ENCODE measurements around the gene POLR2C.
A peak's percentile ranks its signal among the peaks of the same experiment; 100 is the strongest.

Gene POLR2C

DNA sequence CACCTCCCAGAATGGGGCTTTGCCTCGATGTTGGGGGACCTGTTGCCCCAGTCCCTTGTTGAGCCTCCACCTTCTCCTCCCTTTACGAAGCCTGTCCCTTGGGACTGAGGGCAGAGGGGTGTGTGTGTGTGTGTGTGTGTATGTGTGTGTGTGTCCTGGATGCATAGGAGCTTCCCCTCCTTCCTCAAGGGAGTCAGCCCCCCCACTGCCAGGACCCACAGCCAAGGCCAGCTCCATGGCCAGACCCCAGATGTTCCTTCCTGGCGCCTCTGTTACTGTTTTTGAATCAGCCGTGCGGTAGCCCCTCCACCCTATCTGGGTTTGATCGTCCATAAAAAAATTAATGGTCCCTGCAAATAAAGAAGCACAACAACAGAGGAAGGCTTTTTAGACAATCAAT, 41.5 kb downstream of the POLR2C start:
- DNase-seq (ENCODE audit: low read depth), result no peak

- no peak for DNase-seq (ENCODE audit: low read depth)
Observed at GRCh38 chr16:57504491-57504890, 42.0 kb downstream of the POLR2C start.

DNA sequence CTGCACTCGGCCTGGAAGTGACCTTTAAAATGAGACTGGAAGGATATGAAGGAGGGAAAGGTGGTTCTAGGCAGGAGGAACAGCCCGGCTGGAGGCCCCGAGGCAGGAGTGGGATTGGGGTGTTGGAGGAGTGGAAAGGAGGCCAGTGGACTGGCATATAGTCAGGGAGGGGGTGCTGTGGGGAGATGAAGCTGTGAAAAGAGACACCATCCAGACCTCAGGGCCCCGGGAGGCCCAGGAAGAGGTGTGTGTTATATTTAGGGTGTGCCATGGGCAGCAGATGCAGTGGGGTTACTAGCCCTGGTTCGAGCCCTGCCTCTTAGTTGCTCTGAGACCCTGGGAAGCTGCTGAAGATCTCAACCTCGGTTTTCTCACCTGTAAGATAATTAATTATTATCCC, 42.7 kb downstream of the POLR2C start:
- no peak for DNase-seq (ENCODE audit: low read depth)

GRCh38 chr16:57507136-57508034, 44.9 kb downstream of the POLR2C start:
- no peak for DNase-seq (ENCODE audit: low read depth)

GRCh38 chr16:57508035-57508425, 45.6 kb downstream of the POLR2C start:
- no peak for DNase-seq (ENCODE audit: low read depth)

GRCh38 chr16:57509231-57509923, 46.9 kb downstream of the POLR2C start:
- no peak for DNase-seq (ENCODE audit: low read depth)

GRCh38 chr16:57510016-57510871, 47.8 kb downstream of the POLR2C start:
- no peak for DNase-seq (ENCODE audit: low read depth)

DNA sequence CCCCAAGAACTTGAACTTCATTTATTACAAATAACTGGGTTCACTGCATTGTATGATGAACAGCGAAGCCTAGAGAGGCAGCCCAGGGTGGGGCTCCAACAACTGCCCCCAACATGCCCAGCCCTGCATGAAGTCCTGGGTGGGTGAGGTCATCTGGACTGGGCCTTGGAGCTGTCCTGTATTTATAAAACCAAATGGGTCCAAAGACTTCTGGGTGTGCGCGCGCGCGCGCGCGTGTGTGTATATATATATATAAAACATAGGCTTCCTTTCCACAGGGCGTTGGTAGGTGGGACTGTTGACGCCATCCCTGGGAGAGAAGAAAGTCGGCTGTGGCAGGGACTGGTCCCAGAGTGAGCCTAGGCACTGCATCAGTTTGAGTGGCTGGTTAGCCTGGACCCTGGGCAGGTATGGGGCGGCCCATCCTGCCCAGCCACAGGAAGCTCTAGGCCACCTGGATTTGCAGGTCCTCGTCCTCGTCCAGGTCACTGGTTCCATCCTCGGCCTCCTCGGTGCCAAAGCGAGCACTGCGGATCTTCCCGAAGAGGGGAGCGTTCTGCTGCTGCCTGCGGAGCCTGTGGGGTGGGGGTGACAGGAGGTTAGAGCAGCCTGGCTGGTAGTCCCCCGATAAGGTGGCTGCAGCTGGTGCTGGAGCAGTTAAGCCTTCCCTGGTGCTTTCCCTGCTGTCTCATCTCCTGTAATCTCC, 50.0 kb downstream of the POLR2C start:
- no peak for DNase-seq (ENCODE audit: low read depth)

GRCh38 chr16:57513371-57514102, 51.1 kb downstream of the POLR2C start:
- DNase-seq (ENCODE audit: low read depth), result no peak

DNA sequence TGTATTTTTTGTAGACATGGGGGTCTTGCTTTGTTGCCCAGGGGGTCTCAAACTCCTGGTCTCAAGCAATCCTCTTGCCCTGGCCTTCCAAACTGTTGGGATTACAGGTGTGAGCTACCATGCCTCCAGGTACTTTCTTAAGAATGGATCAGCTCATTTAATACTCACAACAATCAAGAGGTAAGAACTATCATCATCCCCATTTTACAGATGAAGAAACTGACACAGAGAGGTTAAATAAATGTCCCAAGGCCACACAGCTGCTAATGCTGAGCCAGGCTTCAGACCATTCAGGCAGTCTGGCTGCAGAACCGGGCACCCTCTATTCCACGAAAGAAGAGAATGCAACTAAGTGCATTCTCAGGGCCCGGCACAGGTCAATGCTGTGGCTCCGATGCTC, 51.9 kb downstream of the POLR2C start:
- DNase-seq (ENCODE audit: low read depth), result no peak

GRCh38 chr16:57514791-57515600, 52.5 kb downstream of the POLR2C start:
- no peak for DNase-seq (ENCODE audit: low read depth)

DNA sequence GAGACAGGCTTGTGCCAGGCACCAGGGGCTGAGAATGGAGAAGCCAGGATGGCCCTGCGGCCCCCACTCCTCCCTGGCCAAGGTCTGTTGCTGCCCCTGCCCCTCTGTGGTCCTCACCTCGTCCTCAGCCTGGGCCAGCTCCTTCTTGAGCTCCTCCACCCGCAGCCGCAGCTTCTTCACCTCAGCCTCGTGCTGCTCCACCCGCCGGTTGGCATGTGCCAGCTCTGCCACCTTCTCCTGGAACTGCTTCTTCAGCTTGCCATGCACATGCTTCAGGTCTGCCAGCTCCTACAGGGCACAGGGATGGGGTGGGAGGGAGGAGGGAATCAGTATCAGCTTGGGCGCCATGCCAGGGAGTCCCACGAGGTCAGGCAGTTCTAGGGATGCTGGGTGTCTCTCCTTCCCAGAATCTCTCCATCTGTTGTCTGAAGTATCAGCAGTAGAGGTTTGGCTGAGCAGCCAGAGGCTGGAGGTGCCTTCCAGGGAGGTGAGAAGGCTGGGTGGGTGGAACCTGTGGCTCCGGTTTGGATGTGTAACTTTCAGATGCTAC, 53.8 kb downstream of the POLR2C start:
- DNase-seq (ENCODE audit: low read depth), result no peak

DNA sequence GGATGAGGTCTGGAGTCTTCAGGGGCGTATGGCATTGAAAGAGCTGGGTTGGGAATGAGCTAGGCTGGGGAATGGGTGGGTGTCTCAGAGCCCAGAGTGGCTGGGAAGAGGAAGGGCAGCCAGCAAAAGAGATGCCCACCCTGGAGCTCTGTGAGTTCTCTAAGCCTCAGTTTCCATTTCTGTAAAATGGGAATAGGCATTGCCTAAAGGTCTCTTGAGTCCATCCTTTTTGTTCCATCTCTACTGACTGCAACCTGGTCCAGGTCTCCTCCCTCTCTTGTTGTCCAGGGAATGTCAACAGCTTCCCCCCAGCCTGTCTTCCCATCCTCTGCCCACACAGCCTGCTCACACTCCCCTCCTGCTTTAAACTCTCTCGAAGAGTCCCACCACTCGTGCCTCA, 54.3 kb downstream of the POLR2C start:
- no peak for DNase-seq (ENCODE audit: low read depth)

DNA sequence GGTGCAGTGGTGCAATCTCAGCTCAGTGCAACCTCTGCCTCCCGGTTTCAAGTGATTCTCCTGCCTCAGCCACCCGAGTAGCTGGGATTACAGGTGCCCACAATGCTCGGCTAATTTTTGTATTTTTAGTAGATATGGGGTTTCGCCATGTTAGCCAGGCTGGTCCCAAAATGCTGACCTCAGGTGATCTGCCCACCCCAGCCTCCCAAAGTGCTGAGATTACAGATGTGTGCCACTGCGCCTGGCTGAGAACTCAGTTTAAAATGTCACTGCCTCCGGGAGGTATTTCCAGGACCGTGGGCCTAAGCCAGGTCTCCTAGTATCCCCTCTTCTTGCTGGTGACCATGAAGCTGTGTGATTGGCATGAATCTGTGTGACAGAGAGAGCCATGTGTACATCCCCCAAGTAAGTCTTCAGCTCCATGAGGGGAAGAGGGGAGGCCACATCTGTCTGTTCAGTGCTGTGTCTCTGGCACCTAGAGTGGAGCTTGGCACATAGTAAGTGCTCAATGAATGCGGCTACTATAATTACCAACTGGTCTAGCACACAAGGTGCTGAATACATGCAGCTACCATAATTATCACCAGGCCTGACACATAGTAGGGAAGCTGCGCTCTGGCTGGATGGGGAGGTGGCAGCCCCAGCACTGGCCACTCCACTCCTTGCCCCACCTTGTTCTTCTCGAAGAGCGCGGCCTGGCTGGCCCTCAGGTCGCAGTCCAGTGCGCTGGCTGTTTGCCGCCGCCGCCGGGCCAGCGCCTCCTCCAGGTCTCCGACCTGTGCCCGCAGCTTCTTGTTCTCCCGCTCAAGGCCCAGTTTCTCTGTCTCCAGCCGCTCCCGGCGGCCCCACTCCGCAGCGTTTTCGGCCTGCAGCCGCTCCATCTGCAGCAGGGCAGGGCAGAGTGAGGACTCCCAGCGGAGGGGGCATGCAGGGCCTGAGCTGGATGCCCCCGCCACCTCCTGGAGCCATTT, 55.2 kb downstream of the POLR2C start:
- no peak for DNase-seq (ENCODE audit: low read depth)

- DNase-seq (ENCODE audit: low read depth), result no peak
Observed at GRCh38 chr16:57518520-57518919, 56.0 kb downstream of the POLR2C start.

DNA sequence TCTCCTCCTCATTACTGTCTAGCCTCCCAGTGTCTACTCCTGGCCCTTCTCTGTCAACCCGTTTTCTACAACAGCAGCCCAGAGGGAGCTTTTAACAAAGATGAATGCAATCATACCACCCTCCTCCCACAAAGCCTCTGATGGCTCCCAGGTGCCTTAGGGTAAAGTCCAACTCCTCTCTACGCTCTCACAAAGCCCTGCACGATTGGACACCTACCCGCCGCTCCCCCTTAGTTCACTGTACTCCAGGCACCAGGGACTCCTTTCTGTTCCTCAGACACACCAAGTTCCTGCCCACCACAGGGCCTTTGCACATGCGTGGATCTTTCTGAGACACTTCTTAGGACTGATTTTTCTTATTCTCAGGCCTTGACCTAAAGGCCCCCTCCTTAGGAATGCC, 56.4 kb downstream of the POLR2C start:
- DNase-seq (ENCODE audit: low read depth), result no peak

DNA sequence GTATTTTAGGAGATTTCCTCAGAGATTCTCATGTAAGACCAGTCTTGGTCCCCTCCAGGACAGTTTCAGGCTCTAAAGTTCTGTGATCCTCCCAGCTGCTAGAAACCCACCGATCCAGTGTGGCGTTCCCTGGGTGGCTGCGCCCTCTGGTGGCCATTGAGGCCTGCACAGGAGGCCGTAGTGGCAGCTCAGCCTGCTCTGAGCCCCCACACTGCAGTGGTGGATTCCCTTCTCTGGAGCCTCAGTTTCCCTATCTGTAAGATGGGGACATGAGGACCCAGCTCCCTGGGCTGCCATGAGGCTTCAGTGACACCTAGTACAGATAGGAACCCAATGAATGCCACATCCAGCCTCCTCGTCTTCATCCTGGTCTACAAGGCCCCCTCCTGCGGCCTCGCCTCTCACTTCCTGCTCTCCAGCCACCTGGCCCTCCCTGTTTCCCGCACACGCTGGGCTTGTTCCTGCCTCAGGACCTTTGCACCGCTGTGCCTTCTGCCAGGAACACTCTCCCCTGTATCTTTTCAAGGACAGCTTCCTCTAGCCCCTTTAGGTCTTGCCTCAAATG, 57.4 kb downstream of the POLR2C start:
- peak; percentile 76 for DNase-seq (ENCODE audit: low read depth)

Measured in activated gamma-delta T cell treated with anti-CD3 and anti-CD28 coated beads, Interleukin-2, amount 50 U/mL, for 16 hours (primary cell).